Liver (tissue), 9 donors: ENCODE results near the gene LITAFD. TPM values are rescaled to one million over a fixed set of nuclear protein-coding genes. Genes with fewer than 3 reads are reported as not detected.

Experiments used
- DNase-seq: peaks from one replicate; pipeline ENCODE4 v3.0.0-alpha.2; 2017; ENCODE audit warnings: low spot score
- H3K27ac ChIP-seq, 2 donors: one replicate each; pipeline ENCODE4 v1.7.0; 2013; ENCODE audit warnings: inconsistent platforms in 2 of 2, low read length in 2 of 2, control low read depth in 1 of 2, low read depth in 1 of 2, mild to moderate bottlenecking in 1 of 2
- H3K27me3 ChIP-seq, 4 donors: one replicate each; pipeline versions ENCODE4 v1.6.1 to v1.7.0; 2013; ENCODE audit warnings: low read length in 3 of 4, inconsistent platforms in 1 of 4, mild to moderate bottlenecking in 1 of 4, moderate library complexity in 1 of 4; ENCODE audit not compliant: control insufficient read depth in 4 of 4, insufficient read depth in 4 of 4
- H3K36me3 ChIP-seq, 4 donors: one replicate each; pipeline versions ENCODE4 v1.6.1 to v1.7.0; 2013; ENCODE audit warnings: low read length in 3 of 4, mild to moderate bottlenecking in 3 of 4, low read depth in 1 of 4, moderate library complexity in 1 of 4; ENCODE audit not compliant: control insufficient read depth in 4 of 4, insufficient read depth in 3 of 4
- H3K4me1 ChIP-seq, 4 donors: one replicate each; pipeline versions ENCODE4 v1.6.1 to v1.7.0; 2013; ENCODE audit warnings: low read length in 3 of 4, mild to moderate bottlenecking in 3 of 4, moderate library complexity in 1 of 4; ENCODE audit not compliant: control insufficient read depth in 4 of 4, insufficient read depth in 4 of 4
- H3K4me3 ChIP-seq, 3 donors: one replicate each; pipeline versions ENCODE4 v1.6.1 to v1.7.0; 2013; ENCODE audit warnings: low read length in 3 of 3, control low read depth in 1 of 3, low read depth in 1 of 3, mild to moderate bottlenecking in 1 of 3
- H3K9ac ChIP-seq, 2 donors: one replicate each; pipeline ENCODE4 v1.7.0; 2013; ENCODE audit warnings: low read length in 2 of 2, mild to moderate bottlenecking in 2 of 2, moderate library complexity in 2 of 2, control low read depth in 1 of 2, low read depth in 1 of 2
- H3K9me3 ChIP-seq, 4 donors: one replicate each; pipeline versions ENCODE4 v1.6.1 to v1.7.0; 2013; ENCODE audit warnings: low read length in 3 of 4; ENCODE audit not compliant: control insufficient read depth in 4 of 4
- EGR1 ChIP-seq, 2 donors: IDR thresholded peaks; 2 replicates each; pipeline ENCODE4 v1.6.1; 2016 to 2018; ENCODE audit warnings: antibody characterized with exemption in 2 of 2, low read depth in 2 of 2
- FOXA2 ChIP-seq: IDR thresholded peaks from 2 replicates; pipeline ENCODE4 v1.6.1; 2016; ENCODE audit warnings: antibody characterized with exemption
- HNF4A ChIP-seq, 2 donors: conservative IDR thresholded peaks; 2 replicates each; pipeline ENCODE4 v1.6.1; 2016; ENCODE audit warnings: antibody characterized with exemption in 2 of 2, mild to moderate bottlenecking in 2 of 2
- NR2F2 ChIP-seq: IDR thresholded peaks from 2 replicates; pipeline ENCODE4 v1.6.1; 2016; ENCODE audit warnings: antibody characterized with exemption
- RAD21 ChIP-seq, 2 donors: IDR thresholded peaks; 2 replicates each; pipeline ENCODE4 v1.6.1; 2016; ENCODE audit warnings: antibody characterized with exemption in 2 of 2, mild to moderate bottlenecking in 2 of 2
- SP1 ChIP-seq: IDR thresholded peaks from 2 replicates; pipeline ENCODE4 v1.6.1; 2018; ENCODE audit warnings: antibody characterized with exemption, mild to moderate bottlenecking
- TAF1 ChIP-seq: conservative IDR thresholded peaks from 2 replicates; pipeline ENCODE4 v1.6.1; 2016; ENCODE audit warnings: antibody characterized with exemption, mild to moderate bottlenecking
- WGBS: extraction: QIAGEN DNeasy Blood & Tissue Kit; methylation state at CpG from one replicate; pipeline ENCODE4 v1.1.7; 2013; 5-methylcytosine and 5-hydroxymethylcytosine counted together
- polyA plus RNA-seq, 2 donors: library from polyadenylated mRNA; stranded (reverse) in 1 of 2; unstranded in 1 of 2; fragments of 200-250 nt in 1 of 2; fragments of >200 nt in 1 of 2; fragmentation: Nextera tagmentation in 1 of 2; extraction: Ambion mirVana in 1 of 2; gene quantifications; one replicate each; pipeline versions ENCODE4 v1.2.1 to v1.2.3, GENCODE V29; 2013 to 2015
- total RNA-seq, 2 donors: library from RNA; depleted of rRNA; stranded (reverse); fragments of >200 nt; gene quantifications; one replicate each; pipeline ENCODE4 v1.2.3, GENCODE V29; 2014
- donor health status: healthy.
- donor health status: healthy.
- donor health status: healthy.
- donor health status: healthy.
- donor health status: healthy.

The LITAFD gene
- total and polyA plus RNA-seq, 4 donors, result not detected

DNA sequence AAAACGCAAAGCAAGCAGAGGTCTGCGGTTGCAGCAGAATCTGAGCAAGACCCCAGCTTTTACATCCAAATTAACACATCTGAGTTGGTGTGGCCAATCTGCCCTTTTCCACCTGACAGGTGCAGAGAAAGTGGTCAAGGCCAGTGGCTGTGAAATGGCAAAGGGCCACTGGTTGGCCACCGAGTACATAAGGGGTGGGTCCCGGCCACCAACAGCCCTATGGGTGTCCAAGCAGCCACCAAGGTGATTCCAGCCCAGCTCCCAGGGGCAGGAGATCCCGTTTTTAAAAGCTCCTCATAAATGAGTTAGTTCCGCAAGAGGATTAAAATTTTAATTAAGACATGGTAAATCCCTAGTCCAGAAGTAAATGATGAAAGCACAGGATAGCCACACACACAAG is 52.5 kb downstream of the LITAFD start:
- H3K27ac ChIP-seq, result no peak overlapping the region
- WGBS, result 83% methylated on average over 6 of the region's 6 CpGs
- no peak for DNase-seq
- TF ChIP-seq HNF4A (conservative IDR thresholded peaks at IDR 0.05), result no peak
- TF ChIP-seq EGR1 (IDR thresholded peaks at IDR 0.05; ENCODE audit: low read depth in 2 of 2), result no peak
- TF ChIP-seq FOXA2, result no peak
- TF ChIP-seq RAD21 (IDR thresholded peaks at IDR 0.05), result no peak
- TF ChIP-seq TAF1, result no peak
- TF ChIP-seq NR2F2, result no peak
- no peak for TF ChIP-seq SP1
- peaks cover 0 to 5% (median 4%) of the 10 kb centered on the region in 4 donors for H3K36me3 ChIP-seq
- H3K9me3 ChIP-seq, result no peaks in the 10 kb centered on the region
- H3K9ac ChIP-seq, result no peak overlapping the region
- H3K4me1 ChIP-seq, result peaks cover 0 to 11% (median 4%) of the 10 kb centered on the region in 4 donors
- no peaks in the 10 kb centered on the region for H3K27me3 ChIP-seq
- H3K4me3 ChIP-seq, result no peak overlapping the region

Other genes with a start within 250 kb of the LITAFD start
- gene ABAT, start 207.7 kb upstream of the LITAFD start, total RNA-seq, result 100 to 1,000 TPM in 1 of 2 donors, 10 to 100 TPM in 1; 52.4 to 201 TPM
- gene ABAT, start 207.7 kb upstream of the LITAFD start, polyA plus RNA-seq, result 100 to 1,000 TPM in 1 of 2 donors, 10 to 100 TPM in 1; 81.6 to 205 TPM
- 1 to 10 TPM; 3.3 to 6.5 TPM for gene TMEM186, start 84.7 kb upstream of the LITAFD start, total RNA-seq
- gene TMEM186, start 84.7 kb upstream of the LITAFD start, polyA plus RNA-seq, result 10 to 100 TPM in 1 of 2 donors, 1 to 10 TPM in 1; 7.6 to 11.0 TPM
- gene PMM2, start 84.5 kb upstream of the LITAFD start, total RNA-seq, result 10 to 100 TPM in 1 of 2 donors, 1 to 10 TPM in 1; 6.8 to 38.9 TPM
- 10 to 100 TPM; 22.0 to 38.0 TPM for gene PMM2, start 84.5 kb upstream of the LITAFD start, polyA plus RNA-seq
- gene CARHSP1, start 13.3 kb upstream of the LITAFD start, total RNA-seq, result 100 to 1,000 TPM in 1 of 2 donors, 10 to 100 TPM in 1; 81.2 to 162 TPM
- 100 to 1,000 TPM in 1 of 2 donors, 10 to 100 TPM in 1; 96.9 to 141 TPM for gene CARHSP1, start 13.3 kb upstream of the LITAFD start, polyA plus RNA-seq
- 10 to 100 TPM; 56.3 to 85.6 TPM for gene USP7, start 81.6 kb downstream of the LITAFD start, total RNA-seq
- gene USP7, start 81.6 kb downstream of the LITAFD start, polyA plus RNA-seq, result 10 to 100 TPM; 13.7 to 19.1 TPM
- gene HAPSTR1, start 209.3 kb downstream of the LITAFD start, total RNA-seq, result 10 to 100 TPM; 26.3 to 46.5 TPM
- gene HAPSTR1, start 209.3 kb downstream of the LITAFD start, polyA plus RNA-seq, result 1 to 10 TPM; 6.5 to 9.1 TPM